K562 (cell line): ENCODE results near the gene TTLL3. TPM values are rescaled to one million over a fixed set of nuclear protein-coding genes. Genes with fewer than 3 reads are reported as not detected.

ENCODE experiments used
- ATAC-seq: fragments of 200-7000 bp; cut with Tn5 transposase; 3 replicates; pipeline ENCODE4 v1.9.1; 2020; ENCODE audit warnings: moderate library complexity
- BruUV-seq: library from RNA; stranded (reverse); fragments of 400-500 nt; replicated peaks from 2 replicates; lab custom pipeline; 2021; lab: Mats Ljungman, UMichigan
- CTCF ChIA-PET: fragments of 300-600 bp; formaldehyde crosslinking; extraction: SDS; loops from one replicate; lab custom pipeline; 2021; ENCODE audit warnings: low intra/inter-chr PET ratio; lab: Yijun Ruan, JAX
- POLR2A ChIA-PET: fragments of 300-600, 350-650 bp; sonication (Branson Sonifier 250); formaldehyde crosslinking; extraction: SDS; loops from one replicate; lab custom pipeline; 2021; ENCODE audit warnings: antibody characterized with exemption, inconsistent platforms; lab: Yijun Ruan, JAX
- DNase-seq, 4 experiments: peaks; one replicate each; pipeline versions ENCODE4 v3.0.0 to v3.0.0-alpha.2; 2011 to 2018; ENCODE audit warnings: low spot score in 3 of 4, mixed read lengths in 3 of 4; ENCODE audit errors: extremely low read depth in 1 of 4
- FAIRE-seq: peaks from 2 replicates; lab custom pipeline; 2011; peaks lifted over from hg19 to GRCh38; lab: Jason Lieb, UNC
- H2AFZ ChIP-seq: 2 replicates; pipeline ENCODE4 v1.6.0; 2011; ENCODE audit warnings: low read depth, low read length, control low read depth, inconsistent platforms
- H3K27ac ChIP-seq: fragments of 200-600 bp; 3 replicates; pipeline ENCODE4 v1.8.0; 2011; ENCODE audit warnings: low read depth, mild to moderate bottlenecking, control low read depth, inconsistent platforms, low read length, moderate library complexity, mixed read lengths; ENCODE audit errors: extremely low read depth
- H3K27me3 ChIP-seq, 2 experiments: fragments of 300-600 bp in 1 of 2; 2 replicates in 1 of 2; 3 replicates in 1 of 2; pipeline versions ENCODE4 v1.6.0 to v1.8.0; 2011; ENCODE audit warnings: inconsistent platforms in 2 of 2, low read length in 2 of 2, mild to moderate bottlenecking in 1 of 2, mixed read lengths in 1 of 2, moderate library complexity in 1 of 2; ENCODE audit not compliant: control insufficient read depth in 2 of 2, insufficient read depth in 2 of 2
- H3K36me3 ChIP-seq: fragments of 300-600 bp; 3 replicates; pipeline ENCODE4 v1.8.0; 2011; ENCODE audit warnings: mild to moderate bottlenecking, low read length, inconsistent platforms; ENCODE audit not compliant: control insufficient read depth, insufficient read depth
- H3K4me1 ChIP-seq, 2 experiments: fragments of 200-600 bp in 1 of 2; replicated peaks in 1 of 2; 2 replicates in 1 of 2; 3 replicates in 1 of 2; pipeline versions ENCODE4 v1.5.1 to v1.8.0; 2011; ENCODE audit warnings: inconsistent platforms in 2 of 2, low read length in 2 of 2, mild to moderate bottlenecking in 1 of 2, mixed read lengths in 1 of 2, moderate library complexity in 1 of 2; ENCODE audit not compliant: control insufficient read depth in 2 of 2, insufficient read depth in 2 of 2
- H3K4me2 ChIP-seq: 2 replicates; pipeline ENCODE4 v1.6.1; 2011; ENCODE audit warnings: low read length, control low read depth, inconsistent platforms, mixed read lengths; ENCODE audit not compliant: insufficient read depth
- H3K4me3 ChIP-seq: fragments of 200-600 bp; sonication (generic), shearing (Covaris generic); 2 replicates; pipeline ENCODE4 v1.5.1; 2016; ENCODE audit warnings: control low read depth, inconsistent platforms
- H3K79me2 ChIP-seq: fragments of 200-600 bp; 3 replicates; pipeline ENCODE4 v1.8.0; 2011; ENCODE audit warnings: low read length, inconsistent platforms; ENCODE audit not compliant: control insufficient read depth, insufficient read depth
- H3K9ac ChIP-seq, 2 experiments: 2 replicates each; pipeline versions ENCODE4 v1.6.0 to v1.6.1; 2011; ENCODE audit warnings: low read depth in 2 of 2, low read length in 2 of 2, control low read depth in 1 of 2, inconsistent platforms in 1 of 2, mild to moderate bottlenecking in 1 of 2, mixed read lengths in 1 of 2; ENCODE audit not compliant: insufficient read depth in 1 of 2
- H3K9me1 ChIP-seq: one replicate; pipeline ENCODE4 v1.6.0; 2011; ENCODE audit warnings: inconsistent platforms, mild to moderate bottlenecking, low read length, moderate library complexity; ENCODE audit not compliant: control insufficient read depth, insufficient read depth
- H3K9me3 ChIP-seq: replicated peaks from 2 replicates; pipeline ENCODE4 v1.5.1; 2011; ENCODE audit warnings: low read depth, low read length, inconsistent platforms; ENCODE audit not compliant: control insufficient read depth, insufficient read depth
- H4K20me1 ChIP-seq: replicated peaks from 2 replicates; pipeline ENCODE4 v1.6.1; 2011; ENCODE audit warnings: low read length, inconsistent platforms, mixed read lengths; ENCODE audit not compliant: control insufficient read depth, insufficient read depth
- CHD4 ChIP-seq: fragments of 200-600 bp; sonication (generic); IDR thresholded peaks from 3 replicates; pipeline ENCODE4 v1.6.1; 2012; ENCODE audit warnings: low read depth, mild to moderate bottlenecking, mixed read lengths, low read length, inconsistent platforms; ENCODE audit not compliant: insufficient read depth, insufficient replicate concordance, poor library complexity, severe bottlenecking
- FOXM1 ChIP-seq, 2 experiments: fragments of 450-650 bp in 1 of 2; sonication (generic) in 1 of 2; formaldehyde crosslinking in 1 of 2; IDR thresholded peaks; 2 replicates each; pipeline versions ENCODE4 v1.6.1 to v1.9.0; 2017 to 2022; ENCODE audit warnings: low read depth in 2 of 2, mild to moderate bottlenecking in 2 of 2, missing genetic modification reagents in 1 of 2, moderate library complexity in 1 of 2
- MCM2 ChIP-seq: fragments of 450-650 bp; IDR thresholded peaks from 2 replicates; pipeline ENCODE4 v1.6.1; 2017; ENCODE audit warnings: low read depth, mild to moderate bottlenecking
- MEIS2 ChIP-seq: fragments of 450-650 bp; IDR thresholded peaks from 2 replicates; pipeline ENCODE4 v1.6.1; 2014; ENCODE audit warnings: mild to moderate bottlenecking; ENCODE audit not compliant: partially characterized antibody
- SAFB ChIP-seq: fragments of 200-400 bp; formaldehyde crosslinking; IDR thresholded peaks from 2 replicates; pipeline ENCODE4 v1.6.1; 2017; ENCODE audit warnings: low read depth, low read length, borderline replicate concordance
- ZBTB8A ChIP-seq: fragments of 450-650 bp; IDR thresholded peaks from 2 replicates; pipeline ENCODE4 v1.6.1; 2018; ENCODE audit warnings: mild to moderate bottlenecking, moderate library complexity; ENCODE audit not compliant: partially characterized antibody
- WGBS: fragments of 100-300 bp; shearing (Covaris generic); methylation state at CpG from one replicate; pipeline ENCODE4 v1.1.6; 2016; ENCODE audit warnings: low coverage, mixed read lengths; ENCODE audit not compliant: insufficient coverage; ENCODE audit errors: missing lambda C conversion rate; 5-methylcytosine and 5-hydroxymethylcytosine counted together
- in situ Hi-C: fragments of 300-500 bp; cut with MboI; formaldehyde crosslinking; loops from 4 replicates; pipeline ENCODE4 v1.15.0; 2018; ENCODE audit warnings: inconsistent platforms, mixed read lengths
- intact Hi-C: fragments of 100-400 bp; cut with micrococcal nuclease; formaldehyde crosslinking; loops from 2 replicates; pipeline ENCODE4 v1.14.2; 2022
- polyA plus RNA-seq, 8 experiments: library from polyadenylated mRNA; depleted of rRNA in 4 of 8; stranded (reverse) in 5 of 8; unstranded in 3 of 8; fragments of >200 nt; fragmentation: Nextera tagmentation in 2 of 8; fragmentation: Illumina TruSeq in 1 of 8; extraction: Ambion mirVana in 2 of 8; extraction: Trizol in 1 of 8; gene quantifications; 2 replicates each; pipeline versions ENCODE4 v1.2.1 to v1.2.3, GENCODE V29; 2011 to 2014; ENCODE audit warnings: inconsistent platforms in 1 of 8, missing spikeins in 1 of 8
- total RNA-seq, 7 experiments: library from RNA; depleted of rRNA in 6 of 7; stranded (reverse); fragments of >200 nt in 6 of 7; fragmentation: Illumina TruSeq in 2 of 7; extraction: Trizol in 2 of 7; gene quantifications; 2 replicates each; pipeline versions ENCODE4 v1.2.1 to v1.2.3, GENCODE V29; 2011 to 2021; ENCODE audit warnings: low replicate concordance in 1 of 7

Gene TTLL3
- total and polyA plus RNA-seq, 9 of the 15 experiments (the other 6 are each of a cell fraction or from before 2014, with no cell fraction given): 8.9 to 106 (median 33.2) TPM

DNA sequence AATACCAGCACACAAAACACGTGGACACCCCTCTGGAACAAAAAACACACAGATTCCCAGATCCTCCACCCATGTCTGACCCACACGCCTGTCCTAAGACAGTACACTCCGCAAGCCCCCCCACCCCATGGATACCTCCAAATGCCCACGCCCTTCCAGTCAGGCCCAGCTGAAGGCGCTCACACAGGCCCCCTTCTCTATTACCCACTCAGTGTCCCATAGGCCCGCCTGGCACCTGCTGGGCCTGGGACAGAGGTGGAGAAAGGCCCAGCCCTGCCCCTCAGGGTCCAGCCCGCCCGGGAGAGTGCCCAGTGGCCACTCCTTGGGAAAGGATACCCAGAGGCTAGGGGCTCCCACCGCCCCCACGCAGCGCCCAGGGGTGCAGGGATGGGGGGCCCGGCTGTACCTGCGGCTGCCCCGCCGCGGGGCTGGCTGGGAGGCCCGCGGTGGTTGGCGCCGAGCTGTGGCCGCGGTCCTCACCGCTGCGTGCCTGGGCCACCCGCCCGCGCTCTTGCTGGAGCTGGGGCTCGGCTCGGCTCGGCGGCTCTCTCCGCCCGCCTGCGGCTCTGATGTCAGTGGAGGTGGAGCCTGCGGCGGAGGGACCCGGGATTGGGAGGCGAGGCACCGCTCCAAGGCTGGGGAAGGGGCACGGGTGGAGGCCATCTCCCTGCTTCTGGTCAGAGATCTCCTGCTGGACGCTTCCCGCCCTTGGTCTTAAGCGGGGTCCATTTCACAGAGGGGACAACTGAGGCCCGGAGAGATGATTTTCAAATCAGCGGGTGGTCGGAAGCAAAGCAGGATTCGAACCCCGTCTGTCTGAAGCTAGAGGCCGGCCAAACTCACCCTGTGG is 40.4 kb upstream of the TTLL3 start, which contains the start of gene CAMK1 (continued):
- no peak for TF ChIP-seq FOXM1 (IDR thresholded peaks at IDR 0.05; ENCODE audit: low read depth)
- TF ChIP-seq FOXM1 (CRISPR knock-in tag; IDR thresholded peaks at IDR 0.05; ENCODE audit: low read depth): no peak
- no peak for TF ChIP-seq ZBTB8A
- TF ChIP-seq MEIS2: no peak
- TF ChIP-seq SAFB: no peak
- TF ChIP-seq, all 486 proteins: peak for 32

DNA sequence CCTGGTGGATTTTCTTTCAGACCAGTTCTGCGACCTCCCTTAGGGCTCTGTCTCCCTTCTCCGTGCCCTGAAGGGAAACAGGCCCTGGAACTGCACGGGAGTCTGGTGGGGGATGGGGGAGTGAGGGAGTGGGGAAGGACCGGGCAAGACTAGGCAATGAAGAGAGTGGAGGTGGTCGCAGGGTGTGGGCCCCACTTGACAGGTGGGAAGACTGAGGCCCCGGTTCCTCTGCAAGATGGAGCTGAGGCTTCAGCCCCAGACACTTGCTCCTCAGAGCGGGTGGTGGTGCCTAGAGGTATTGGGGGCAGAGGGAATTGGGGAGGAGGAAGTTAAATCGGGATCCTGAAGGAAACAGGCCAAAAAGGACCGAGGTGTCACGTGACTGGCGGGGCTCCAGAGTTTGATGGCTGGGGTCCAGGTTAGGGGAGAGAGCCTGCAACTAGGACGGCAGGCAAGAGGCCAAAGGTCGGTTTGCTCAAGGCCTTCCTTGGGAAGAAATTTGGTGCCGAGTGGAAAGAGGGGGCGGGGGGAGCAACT is 39.7 kb upstream of the TTLL3 start:
- peak overlapping the region; percentile 48 to 79; a peak in 3 of 4 replicates for H3K9ac ChIP-seq
- no TSS peak for BruUV-seq
- H3K27me3 ChIP-seq: no peaks in the 10 kb centered on the region
- H3K9me3 ChIP-seq: no peaks in the 10 kb centered on the region
- POLR2A ChIA-PET: interaction anchor here (0.6 to 0.9 kb wide), 5 partner anchors 10 to 317 kb away, joined by 3 to 5 read pairs (median 4); partner anchors contain the start of gene EMC3
- intact Hi-C loops (no loop called here), in situ Hi-C loops (no loop called here)
- H2AFZ ChIP-seq: peak overlapping the region; percentile 83
- ATAC-seq (no peak), FAIRE-seq (no peak), DNase-seq (no peak)
- no peaks in the 10 kb centered on the region for H3K79me2 ChIP-seq
- H3K4me1 ChIP-seq: peaks cover 0 to 19% of the 10 kb centered on the region in 2 experiments; a peak in 3 of 5 replicates
- H3K36me3 ChIP-seq: no peaks in the 10 kb centered on the region
- H4K20me1 ChIP-seq: no peaks in the 10 kb centered on the region
- no peak overlapping the region for H3K27ac ChIP-seq
- 32% methylated on average over 15 of the region's 15 CpGs for WGBS
- CTCF ChIA-PET: no interaction called here
- peak overlapping the region; percentile 71 for H3K4me2 ChIP-seq
- H3K9me1 ChIP-seq: no peaks in the 10 kb centered on the region
- H3K4me3 ChIP-seq: peak overlapping the region; percentile 37
- TF ChIP-seq CHD4: peak; percentile 87
- no peak for TF ChIP-seq MCM2
